ENCODE results near the gene GPC6. TPM values are rescaled to one million over a fixed set of nuclear protein-coding genes. Genes with fewer than 3 reads are reported as not detected.

Gene GPC6
- total RNA-seq, 1 experiment from 2014 or later, result not detected

- Mint-ChIP-seq H3K27me3 (ENCODE audit: unreplicated experiment) (no peaks in the 10 kb centered on the region), H3K4me1 (ENCODE audit: low read depth, unreplicated experiment) (no peaks in the 10 kb centered on the region), H3K27ac (ENCODE audit: unreplicated experiment) (no peak overlapping the region), H3K9me3 (ENCODE audit: low read depth, unreplicated experiment) (peaks cover 3% of the 10 kb centered on the region), H3K36me3 (ENCODE audit: insufficient read depth, unreplicated experiment) (no peaks in the 10 kb centered on the region), H3K4me3 (ENCODE audit: low read depth, unreplicated experiment) (no peak overlapping the region)
- TF ChIP-seq CTCF (IDR thresholded peaks at IDR 0.05; ENCODE audit: unreplicated experiment), result no peak
- intact Hi-C loops (cut with micrococcal nuclease; ENCODE audit: unreplicated experiment), result no loop called here
- no TSS peak for BruUV-seq (replicated peaks)
- no peak for DNase-seq
- CTCF ChIA-PET, result no interaction called here
These were observed 749.9 kb downstream of the GPC6 start for GRCh38 chr13:93976528-93976927.

GRCh38 chr13:93977986-93978385 is 751.4 kb downstream of the GPC6 start:
- no peaks in the 10 kb centered on the region for H3K36me3 Mint-ChIP-seq (ENCODE audit: insufficient read depth, unreplicated experiment)
- intact Hi-C loops (cut with micrococcal nuclease; ENCODE audit: unreplicated experiment), result no loop called here
- no peaks in the 10 kb centered on the region for H3K9me3 Mint-ChIP-seq (ENCODE audit: low read depth, unreplicated experiment)
- CTCF ChIA-PET, result no interaction called here
- DNase-seq, result no peak
- H3K4me1 Mint-ChIP-seq (ENCODE audit: low read depth, unreplicated experiment), result no peaks in the 10 kb centered on the region
- no peak overlapping the region for H3K4me3 Mint-ChIP-seq (ENCODE audit: low read depth, unreplicated experiment)
- TF ChIP-seq CTCF (IDR thresholded peaks at IDR 0.05; ENCODE audit: unreplicated experiment), result no peak
- BruUV-seq (replicated peaks), result no TSS peak
- H3K27ac Mint-ChIP-seq (ENCODE audit: unreplicated experiment), result no peak overlapping the region
- H3K27me3 Mint-ChIP-seq (ENCODE audit: unreplicated experiment), result no peaks in the 10 kb centered on the region

- TF ChIP-seq CTCF (IDR thresholded peaks at IDR 0.05; ENCODE audit: unreplicated experiment), result no peak
- intact Hi-C loops (cut with micrococcal nuclease; ENCODE audit: unreplicated experiment), result no loop called here
- Mint-ChIP-seq H3K27me3 (ENCODE audit: unreplicated experiment) (no peaks in the 10 kb centered on the region), H3K36me3 (ENCODE audit: insufficient read depth, unreplicated experiment) (no peaks in the 10 kb centered on the region), H3K4me3 (ENCODE audit: low read depth, unreplicated experiment) (no peak overlapping the region), H3K27ac (ENCODE audit: unreplicated experiment) (no peak overlapping the region), H3K9me3 (ENCODE audit: low read depth, unreplicated experiment) (no peaks in the 10 kb centered on the region), H3K4me1 (ENCODE audit: low read depth, unreplicated experiment) (no peaks in the 10 kb centered on the region)
- BruUV-seq (replicated peaks), result no TSS peak
- CTCF ChIA-PET, result no interaction called here
- no peak for DNase-seq
These were observed 754.9 kb downstream of the GPC6 start for GRCh38 chr13:93981426-93981977.

GRCh38 chr13:93982179-93982918 is 755.7 kb downstream of the GPC6 start:
- CTCF ChIA-PET, result interaction anchor here (0.7 kb wide), 1 partner anchor 327 kb away, joined by 3 read pairs; no protein-coding TSS in a partner anchor
- intact Hi-C loops (cut with micrococcal nuclease; ENCODE audit: unreplicated experiment), result no loop called here

More at GRCh38 chr13:93982179-93982918, 755.7 kb downstream of the GPC6 start:
- no peak for DNase-seq
- TF ChIP-seq CTCF (IDR thresholded peaks at IDR 0.05; ENCODE audit: unreplicated experiment), result no peak
- no peaks in the 10 kb centered on the region for H3K27me3 Mint-ChIP-seq (ENCODE audit: unreplicated experiment)
- BruUV-seq (replicated peaks), result no TSS peak
- H3K27ac Mint-ChIP-seq (ENCODE audit: unreplicated experiment), result no peak overlapping the region
- H3K4me1 Mint-ChIP-seq (ENCODE audit: low read depth, unreplicated experiment), result no peaks in the 10 kb centered on the region
- H3K36me3 Mint-ChIP-seq (ENCODE audit: insufficient read depth, unreplicated experiment), result no peaks in the 10 kb centered on the region
- no peaks in the 10 kb centered on the region for H3K9me3 Mint-ChIP-seq (ENCODE audit: low read depth, unreplicated experiment)
- H3K4me3 Mint-ChIP-seq (ENCODE audit: low read depth, unreplicated experiment), result no peak overlapping the region

All from Calu3 (cell line).